Measurements from ENCODE around the gene PLEKHA6. TPM values are rescaled to one million over a fixed set of nuclear protein-coding genes. Genes with fewer than 3 reads are reported as not detected.

The PLEKHA6 gene
- polyA plus RNA-seq, 1 experiment, result 4.2 TPM

GRCh38 chr1:204350857-204351573, 8.7 kb downstream of the PLEKHA6 start:
- ChIA-PET POLR2A (no interaction called here), CTCF (interaction anchor here (0.6 to 3.5 kb wide), 11 partner anchors 9 to 187 kb away, joined by 3 to 18 read pairs (median 6); partner anchors contain the start of genes GOLT1A and PLEKHA6)
- no peak overlapping the region for H3K4me3 ChIP-seq (ENCODE audit: low read depth, low read length)
- no peaks in the 10 kb centered on the region for H3K27me3 ChIP-seq (ENCODE audit: control insufficient read depth, insufficient read depth, low read length)
- TF ChIP-seq CTCF (IDR thresholded peaks at IDR 0.05; ENCODE audit: insufficient read depth, low read depth, low read length), result no peak
- peak; percentile 13 for DNase-seq (ENCODE audit: low read depth)
- no peaks in the 10 kb centered on the region for H3K36me3 ChIP-seq (ENCODE audit: control insufficient read depth, insufficient read depth, low read length)

GRCh38 chr1:204350312-204350711, 9.4 kb downstream of the PLEKHA6 start:
- H3K36me3 ChIP-seq (ENCODE audit: control insufficient read depth, insufficient read depth, low read length), result no peaks in the 10 kb centered on the region
- CTCF ChIA-PET, result interaction anchor here (0.8 to 3.5 kb wide), 10 partner anchors 8 to 187 kb away, joined by 3 to 18 read pairs (median 6); partner anchors contain the start of genes GOLT1A and PLEKHA6
- H3K4me3 ChIP-seq (ENCODE audit: low read depth, low read length), result no peak overlapping the region
- DNase-seq (ENCODE audit: low read depth), result no peak
- TF ChIP-seq CTCF (IDR thresholded peaks at IDR 0.05; ENCODE audit: insufficient read depth, low read depth, low read length), result no peak
- POLR2A ChIA-PET, result no interaction called here
- no peaks in the 10 kb centered on the region for H3K27me3 ChIP-seq (ENCODE audit: control insufficient read depth, insufficient read depth, low read length)

GRCh38 chr1:204349602-204350001, 10.1 kb downstream of the PLEKHA6 start:
- no peak for DNase-seq (ENCODE audit: low read depth)
- Histone ChIP-seq H3K27me3 (ENCODE audit: control insufficient read depth, insufficient read depth, low read length) (no peaks in the 10 kb centered on the region), H3K4me3 (ENCODE audit: low read depth, low read length) (no peak overlapping the region), H3K36me3 (ENCODE audit: control insufficient read depth, insufficient read depth, low read length) (no peaks in the 10 kb centered on the region)
- TF ChIP-seq CTCF (IDR thresholded peaks at IDR 0.05; ENCODE audit: insufficient read depth, low read depth, low read length), result no peak
- ChIA-PET CTCF (interaction anchor here (1.0 to 3.5 kb wide), 5 partner anchors 10 to 186 kb away, joined by 3 to 18 read pairs (median 5); partner anchors contain the start of gene PLEKHA6), POLR2A (no interaction called here)

- ChIA-PET POLR2A (no interaction called here), CTCF (interaction anchor here (0.7 to 1.4 kb wide), 4 partner anchors 10 to 90 kb away, joined by 3 to 4 read pairs (median 4); partner anchors contain the start of gene PLEKHA6)
- peak; percentile 44 for DNase-seq (ENCODE audit: low read depth)
- no peaks in the 10 kb centered on the region for H3K36me3 ChIP-seq (ENCODE audit: control insufficient read depth, insufficient read depth, low read length)
- H3K27me3 ChIP-seq (ENCODE audit: control insufficient read depth, insufficient read depth, low read length), result no peaks in the 10 kb centered on the region
- no peak overlapping the region for H3K4me3 ChIP-seq (ENCODE audit: low read depth, low read length)
- TF ChIP-seq CTCF (IDR thresholded peaks at IDR 0.05; ENCODE audit: insufficient read depth, low read depth, low read length), result no peak
These were observed 11.0 kb downstream of the PLEKHA6 start for GRCh38 chr1:204348722-204349121.

- Histone ChIP-seq H3K27me3 (ENCODE audit: control insufficient read depth, insufficient read depth, low read length) (no peaks in the 10 kb centered on the region), H3K4me3 (ENCODE audit: low read depth, low read length) (no peak overlapping the region), H3K36me3 (ENCODE audit: control insufficient read depth, insufficient read depth, low read length) (no peaks in the 10 kb centered on the region)
- CTCF ChIA-PET, result interaction anchor here (1.0 to 1.4 kb wide), 5 partner anchors 11 to 90 kb away, joined by 3 to 4 read pairs (median 4); partner anchors contain the start of gene PLEKHA6
- POLR2A ChIA-PET, result no interaction called here
- TF ChIP-seq CTCF (IDR thresholded peaks at IDR 0.05; ENCODE audit: insufficient read depth, low read depth, low read length), result no peak
- DNase-seq (ENCODE audit: low read depth), result no peak
These were observed 11.5 kb downstream of the PLEKHA6 start for GRCh38 chr1:204348242-204348641.
